AG09319 (cell line): Measurements from ENCODE around the gene KRT72.

Experiments used
- DNase-seq: peaks from one replicate; pipeline ENCODE4 v3.0.0-alpha.2; 2010; ENCODE audit warnings: low read depth; ENCODE audit errors: extremely low read depth
- TF ChIP-seq, protein P1 (sequence below): IDR thresholded peaks from 2 replicates; pipeline ENCODE4 v1.5.1; 2011; ENCODE audit warnings: low read depth, mild to moderate bottlenecking, inconsistent platforms, low read length, moderate library complexity

The KRT72 gene

DNA sequence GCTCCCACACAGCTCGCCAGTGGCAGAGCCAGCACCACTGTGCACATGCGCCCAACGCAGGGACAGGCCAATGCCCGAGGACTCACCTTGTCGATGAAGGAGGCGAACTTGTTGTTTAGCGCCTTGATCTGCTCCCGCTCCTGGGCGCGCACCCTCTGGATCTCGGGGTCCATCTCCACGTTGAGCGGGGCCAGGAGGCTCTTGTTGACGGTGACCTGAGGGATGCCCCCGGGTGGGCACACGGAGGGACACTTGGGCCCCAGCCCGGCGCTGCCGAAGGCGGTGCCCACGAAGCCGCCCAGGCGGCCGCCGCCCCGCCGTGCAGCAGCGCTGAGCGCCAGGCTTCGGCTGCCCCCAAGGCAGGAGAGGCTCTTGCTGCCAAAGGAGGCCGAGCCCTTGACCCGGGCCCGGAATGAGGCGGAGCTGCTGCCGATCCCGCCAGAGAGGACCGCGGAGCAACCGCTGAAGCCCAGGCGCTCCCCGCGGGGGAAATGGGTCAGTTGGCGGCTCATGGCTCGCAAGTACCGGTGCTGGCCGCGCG lies at the start of gene KRT72:
KRT72 (minus strand) TSS at position 523 of the 541 bp plus-strand sequence; CDS start at position 512, 11 bp downstream.
- TF ChIP-seq, protein P1, sequence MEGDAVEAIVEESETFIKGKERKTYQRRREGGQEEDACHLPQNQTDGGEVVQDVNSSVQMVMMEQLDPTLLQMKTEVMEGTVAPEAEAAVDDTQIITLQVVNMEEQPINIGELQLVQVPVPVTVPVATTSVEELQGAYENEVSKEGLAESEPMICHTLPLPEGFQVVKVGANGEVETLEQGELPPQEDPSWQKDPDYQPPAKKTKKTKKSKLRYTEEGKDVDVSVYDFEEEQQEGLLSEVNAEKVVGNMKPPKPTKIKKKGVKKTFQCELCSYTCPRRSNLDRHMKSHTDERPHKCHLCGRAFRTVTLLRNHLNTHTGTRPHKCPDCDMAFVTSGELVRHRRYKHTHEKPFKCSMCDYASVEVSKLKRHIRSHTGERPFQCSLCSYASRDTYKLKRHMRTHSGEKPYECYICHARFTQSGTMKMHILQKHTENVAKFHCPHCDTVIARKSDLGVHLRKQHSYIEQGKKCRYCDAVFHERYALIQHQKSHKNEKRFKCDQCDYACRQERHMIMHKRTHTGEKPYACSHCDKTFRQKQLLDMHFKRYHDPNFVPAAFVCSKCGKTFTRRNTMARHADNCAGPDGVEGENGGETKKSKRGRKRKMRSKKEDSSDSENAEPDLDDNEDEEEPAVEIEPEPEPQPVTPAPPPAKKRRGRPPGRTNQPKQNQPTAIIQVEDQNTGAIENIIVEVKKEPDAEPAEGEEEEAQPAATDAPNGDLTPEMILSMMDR = no peak
- no peak for DNase-seq

DNA sequence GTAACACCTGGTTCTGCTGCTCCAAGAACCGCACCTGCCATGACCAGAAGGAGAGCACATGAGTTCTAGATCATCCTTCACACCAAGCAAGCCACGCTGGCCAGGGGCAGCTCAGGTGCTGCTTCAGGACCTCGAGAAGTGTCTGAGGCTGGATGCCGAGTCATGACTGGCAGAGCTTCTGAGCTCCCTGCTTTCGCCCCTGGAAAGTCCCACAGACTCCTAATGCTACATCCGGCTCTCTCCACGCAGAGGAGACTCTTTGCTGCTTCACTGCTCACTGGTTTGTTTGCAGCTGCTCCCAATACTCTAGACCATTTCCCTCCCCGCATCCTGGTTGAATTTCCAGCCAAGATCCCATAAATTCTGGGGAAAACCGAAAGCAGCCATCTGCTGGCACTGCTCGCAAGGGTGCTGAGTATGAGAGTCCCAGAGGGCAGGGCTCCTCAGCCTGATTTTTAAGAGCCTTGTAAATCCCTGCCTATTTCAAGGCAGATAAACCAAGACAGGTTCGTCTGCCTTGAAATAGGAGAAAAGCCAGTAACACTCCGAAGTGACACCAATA lies 49.3 kb upstream of the KRT72 start:
- DNase-seq = no peak

DNA sequence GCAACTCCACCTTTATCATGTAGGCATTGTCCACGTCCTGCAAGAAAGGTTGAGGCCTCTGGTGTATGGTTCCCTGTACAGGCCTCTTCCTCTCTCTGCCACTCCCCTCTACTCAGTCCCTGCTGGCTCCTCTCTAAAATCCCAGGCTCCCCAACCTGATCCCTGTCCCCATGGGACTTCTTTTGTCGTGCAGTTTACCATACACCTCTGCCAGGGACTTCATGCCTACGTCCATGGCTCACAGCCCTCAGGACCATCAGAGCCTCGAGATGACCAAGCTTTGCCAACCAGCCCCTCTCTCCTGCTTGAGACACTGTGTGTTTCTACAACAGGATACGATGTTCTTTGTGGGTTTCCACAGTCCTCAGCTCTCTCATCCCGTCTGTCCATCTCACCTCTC lies 47.8 kb upstream of the KRT72 start:
- DNase-seq = no peak
- TF ChIP-seq, protein P1 = no peak

More for the DNA sequence above, 49.3 kb upstream of the KRT72 start:
- TF ChIP-seq, protein P1 = no peak

DNA sequence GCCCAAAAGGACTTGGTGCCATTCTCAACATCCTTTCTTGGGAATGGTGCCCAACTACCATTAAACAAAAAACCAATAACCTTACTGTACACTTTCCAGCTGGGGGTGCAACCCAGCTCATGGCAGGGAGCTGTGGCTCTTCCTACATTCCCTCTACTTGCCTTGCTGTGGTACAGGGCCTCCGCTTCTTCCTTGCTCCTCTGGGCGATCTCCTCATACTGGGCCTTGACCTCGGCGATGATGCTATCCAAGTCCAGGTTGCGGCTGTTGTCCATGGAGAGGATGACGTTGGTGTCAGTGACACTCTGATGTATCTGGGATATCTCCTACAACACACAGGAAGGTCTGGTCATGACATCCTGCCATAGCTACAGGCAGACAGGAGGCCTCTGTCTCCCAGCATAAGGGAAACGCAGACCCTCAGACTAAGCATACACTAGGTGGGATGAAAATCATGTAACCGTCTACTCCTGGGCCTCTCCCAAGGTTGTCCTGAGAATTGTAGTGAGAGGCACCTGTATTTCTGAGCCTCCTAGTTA lies 46.8 kb upstream of the KRT72 start:
- TF ChIP-seq, protein P1 = no peak
- DNase-seq = no peak

DNA sequence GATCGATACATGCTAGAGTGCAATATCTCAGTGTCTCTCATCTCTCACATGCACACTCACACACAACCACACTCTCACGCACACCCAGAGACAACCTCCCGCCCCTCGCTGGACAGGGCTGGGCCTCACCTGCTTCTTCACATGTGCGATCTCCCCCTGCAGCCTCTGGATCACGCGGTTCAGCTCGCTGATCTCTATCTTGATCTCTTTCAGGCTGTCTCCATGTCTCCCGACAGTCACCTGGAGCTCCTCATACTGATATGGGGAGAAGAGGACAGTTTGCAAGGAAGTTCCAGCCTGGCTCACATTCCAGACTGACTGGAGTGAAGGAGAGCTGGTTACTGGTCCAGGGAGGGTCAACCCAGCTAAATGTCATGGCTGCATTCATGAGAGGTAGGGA lies 46.3 kb upstream of the KRT72 start:
- TF ChIP-seq, protein P1 = no peak
- no peak for DNase-seq

DNA sequence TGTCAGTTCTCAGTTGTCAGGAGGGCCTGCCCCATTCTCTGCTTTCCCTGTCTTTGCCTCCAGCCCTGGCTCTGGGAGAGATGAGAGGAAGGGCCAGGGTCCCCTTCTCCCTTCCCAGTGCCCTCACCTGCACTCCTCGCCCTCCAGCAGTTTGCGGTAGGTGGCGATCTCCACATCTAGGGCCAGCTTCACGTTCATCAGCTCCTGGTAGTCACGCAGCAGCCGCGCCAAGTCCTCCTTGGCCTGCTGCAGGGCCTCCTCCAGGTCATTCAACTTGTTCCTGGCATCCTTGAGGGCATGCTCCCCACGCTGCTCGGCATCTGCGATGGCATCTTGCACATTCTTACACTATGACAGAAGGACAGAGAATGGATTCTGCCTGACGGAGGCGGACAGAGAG lies 45.4 kb upstream of the KRT72 start:
- TF ChIP-seq, protein P1 = no peak
- DNase-seq = no peak

DNA sequence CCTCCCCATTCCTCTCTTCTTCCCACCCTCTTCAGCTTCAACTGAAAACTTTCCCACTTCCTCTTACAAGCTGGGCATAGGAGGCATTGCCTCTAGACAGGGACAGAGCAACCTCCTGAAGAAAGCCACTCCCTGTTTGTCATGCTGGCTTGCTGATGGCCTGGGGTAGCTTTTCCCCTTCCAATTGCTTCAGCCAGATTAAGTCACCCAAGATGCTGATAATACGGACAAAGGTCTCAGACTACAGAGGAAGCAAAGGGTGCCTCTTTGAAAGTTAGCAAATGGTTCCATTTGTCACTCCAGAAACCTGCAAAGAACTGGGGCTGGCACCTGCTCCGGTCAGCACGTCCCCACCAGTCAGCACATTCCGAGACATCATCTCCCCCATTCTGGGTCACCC lies 44.7 kb upstream of the KRT72 start:
- TF ChIP-seq, protein P1 = no peak
- DNase-seq = no peak
